GM12878 (cell line): ENCODE data around the gene GRAMD1B. TPM values are rescaled to one million over a fixed set of nuclear protein-coding genes. Genes with fewer than 3 reads are reported as not detected.

ENCODE experiments used
- ASH2L ChIP-seq: fragments of 300-600, 200-600 bp; sonication (generic); IDR thresholded peaks from 2 replicates; pipeline ENCODE4 v1.6.1; 2017; ENCODE audit warnings: low read depth, mild to moderate bottlenecking, borderline replicate concordance
- BCL3 ChIP-seq: IDR thresholded peaks from 2 replicates; pipeline ENCODE4 v1.6.1; 2011; ENCODE audit warnings: borderline replicate concordance, low read depth, mild to moderate bottlenecking, moderate library complexity, low read length; ENCODE audit not compliant: insufficient read depth, poor library complexity, severe bottlenecking
- BCLAF1 ChIP-seq: fragments of 450-650 bp; IDR thresholded peaks from 2 replicates; pipeline ENCODE4 v1.6.1; 2017; ENCODE audit warnings: antibody characterized with exemption, mild to moderate bottlenecking, moderate library complexity
- EZH2 ChIP-seq: IDR thresholded peaks from 2 replicates; pipeline ENCODE4 v1.6.1; 2012; ENCODE audit warnings: low read depth, mild to moderate bottlenecking, control low read depth, inconsistent platforms, low read length, borderline replicate concordance; ENCODE audit not compliant: control insufficient read depth
- GATAD2B ChIP-seq: fragments of 450-650 bp; conservative IDR thresholded peaks from 2 replicates; pipeline ENCODE4 v1.6.1; 2017; ENCODE audit warnings: low read depth, mild to moderate bottlenecking, moderate library complexity
- IKZF1 ChIP-seq: fragments of 450-650 bp; conservative IDR thresholded peaks from 2 replicates; pipeline ENCODE4 v1.6.1; 2017; ENCODE audit warnings: antibody characterized with exemption, mild to moderate bottlenecking
- IKZF2 ChIP-seq, 2 experiments: fragments of 450-650 bp; IDR thresholded peaks; 2 replicates each; pipeline ENCODE4 v1.6.1; 2017; ENCODE audit warnings: mild to moderate bottlenecking in 2 of 2, moderate library complexity in 2 of 2
- KAT2A ChIP-seq: conservative IDR thresholded peaks from 2 replicates; pipeline ENCODE4 v1.6.1; 2011; ENCODE audit warnings: low read depth, low read length; ENCODE audit not compliant: control insufficient read depth
- NFYA ChIP-seq: IDR thresholded peaks from 2 replicates; pipeline ENCODE4 v1.6.1; 2011; ENCODE audit warnings: low read depth, mild to moderate bottlenecking, low read length, improper control_type of control experiment, borderline replicate concordance
- NRF1 ChIP-seq: conservative IDR thresholded peaks from 2 replicates; pipeline ENCODE4 v1.6.1; 2011; ENCODE audit warnings: mild to moderate bottlenecking, low read depth, low read length, improper control_type of control experiment
- PKNOX1 ChIP-seq: fragments of 450-650 bp; IDR thresholded peaks from 2 replicates; pipeline ENCODE4 v1.6.1; 2016; ENCODE audit warnings: mild to moderate bottlenecking
- RFX5 ChIP-seq: IDR thresholded peaks from 2 replicates; pipeline ENCODE4 v1.6.1; 2011; ENCODE audit warnings: low read depth, low read length, improper control_type of control experiment
- SREBF2 ChIP-seq: IDR thresholded peaks from 2 replicates; pipeline ENCODE4 v1.6.1; 2012; ENCODE audit warnings: mild to moderate bottlenecking, low read length
- STAT1 ChIP-seq: fragments of 450-650 bp; conservative IDR thresholded peaks from 2 replicates; pipeline ENCODE4 v1.6.1; 2014; ENCODE audit warnings: antibody characterized with exemption, mild to moderate bottlenecking
- SUPT20H ChIP-seq: IDR thresholded peaks from 2 replicates; pipeline ENCODE4 v1.6.1; 2011; ENCODE audit warnings: low read depth, mild to moderate bottlenecking, low read length, moderate library complexity, borderline replicate concordance; ENCODE audit not compliant: control insufficient read depth
- TCF3 ChIP-seq: IDR thresholded peaks from 2 replicates; pipeline ENCODE4 v1.6.1; 2012; ENCODE audit warnings: low read depth, mild to moderate bottlenecking, low read length, borderline replicate concordance; ENCODE audit not compliant: insufficient read depth
- USF1 ChIP-seq: IDR thresholded peaks from 2 replicates; pipeline ENCODE4 v1.6.1; 2011; ENCODE audit warnings: borderline replicate concordance, low read depth, mild to moderate bottlenecking, moderate library complexity, mixed read lengths, low read length; ENCODE audit not compliant: insufficient read depth; ENCODE audit errors: extremely low read length
- ZNF384 ChIP-seq: IDR thresholded peaks from 2 replicates; pipeline ENCODE4 v1.6.1; 2012; ENCODE audit warnings: low read depth, mild to moderate bottlenecking, low read length, improper control_type of control experiment, borderline replicate concordance
- ZZZ3 ChIP-seq: IDR thresholded peaks from 2 replicates; pipeline ENCODE4 v1.6.1; 2011; ENCODE audit warnings: low read depth; ENCODE audit not compliant: control insufficient read depth, insufficient read length
- polyA plus RNA-seq, 11 experiments: library from polyadenylated mRNA; depleted of rRNA in 4 of 11; unstranded in 6 of 11; stranded (reverse) in 5 of 11; fragments of >200 nt; fragmentation: Nextera tagmentation in 4 of 11; fragmentation: Illumina TruSeq in 1 of 11; extraction: Ambion mirVana in 4 of 11; extraction: Trizol in 1 of 11; gene quantifications; 1 replicate in 1 of 11; 2 replicates in 10 of 11; pipeline versions ENCODE4 v1.2.1 to v1.2.3, GENCODE V29; 2011 to 2016; ENCODE audit warnings: inconsistent platforms in 2 of 11, missing spikeins in 2 of 11, low read depth in 1 of 11
- total RNA-seq, 4 experiments: library from RNA; depleted of rRNA in 3 of 4; stranded (reverse); fragments of >200 nt in 3 of 4; fragmentation: Illumina TruSeq in 1 of 4; extraction: Trizol in 1 of 4; gene quantifications; 2 replicates each; pipeline versions ENCODE4 v1.2.1 to v1.2.3, GENCODE V29; 2013 to 2021

The GRAMD1B gene
- total and polyA plus RNA-seq, 10 of the 15 experiments (the other 5 are each of a cell fraction or from before 2014, with no cell fraction given): 1.9 to 49.1 (median 26.9) TPM

GRCh38 chr11:123517559-123518364, 87.7 kb downstream of the GRAMD1B start (continued):
- TF ChIP-seq SUPT20H (no peak), BCLAF1 (no peak), STAT1 (no peak), GATAD2B (0 out of 2 replicates have a peak, but pooled peaks have one; percentile 59), USF1 (no peak), IKZF2 (IDR thresholded peaks at IDR 0.05) (peak; percentile 29 to 61; a peak in 2 of 4 replicates), NRF1 (no peak), PKNOX1 (no peak), RFX5 (no peak), SREBF2 (no peak), NFYA (no peak), ZNF384 (no peak), TCF3 (peak; percentile 76; the same call in 1 of the 2 replicates), BCL3 (peak; percentile 8), KAT2A (no peak), ZZZ3 (no peak), EZH2 (no peak), ASH2L (no peak), IKZF1 (0 out of 2 replicates have a peak, but pooled peaks have one; percentile 45)
